Measurements from ENCODE around the gene MIEF1.
"Not testable (repeated sequence)": the region's sequence is repeated elsewhere in the genome, so short reads cannot be mapped to it uniquely, and the experiment has no call there.

Gene MIEF1

GRCh38 chr22:39492186-39492585 lies 9.9 kb upstream of the MIEF1 start:
- Mint-ChIP-seq H3K9me3 (ENCODE audit: low read depth) (no peaks in the 10 kb centered on the region), H3K27me3 (no peaks in the 10 kb centered on the region), H3K4me1 (ENCODE audit: low read depth) (peaks cover 16% of the 10 kb centered on the region), H3K27ac (no peak overlapping the region), H3K36me3 (no peaks in the 10 kb centered on the region), H3K4me3 (no peak overlapping the region)

- Mint-ChIP-seq H3K27ac (no peak overlapping the region), H3K36me3 (no peaks in the 10 kb centered on the region), H3K27me3 (no peaks in the 10 kb centered on the region), H3K4me1 (ENCODE audit: low read depth) (peaks cover 16% of the 10 kb centered on the region), H3K4me3 (no peak overlapping the region), H3K9me3 (ENCODE audit: low read depth) (no peaks in the 10 kb centered on the region)
Observed at GRCh38 chr22:39493759-39494158, 8.3 kb upstream of the MIEF1 start.

GRCh38 chr22:39494471-39495120 lies 7.5 kb upstream of the MIEF1 start:
- no peak overlapping the region for H3K27ac Mint-ChIP-seq
- no peaks in the 10 kb centered on the region for H3K9me3 Mint-ChIP-seq (ENCODE audit: low read depth)
- H3K27me3 Mint-ChIP-seq: no peaks in the 10 kb centered on the region
- no peak overlapping the region for H3K4me3 Mint-ChIP-seq
- peaks cover 14% of the 10 kb centered on the region for H3K4me1 Mint-ChIP-seq (ENCODE audit: low read depth)
- no peaks in the 10 kb centered on the region for H3K36me3 Mint-ChIP-seq

GRCh38 chr22:39496131-39496838 lies 5.8 kb upstream of the MIEF1 start:
- Mint-ChIP-seq H3K36me3 (no peaks in the 10 kb centered on the region), H3K4me1 (ENCODE audit: low read depth) (peaks cover 7% of the 10 kb centered on the region), H3K27me3 (no peaks in the 10 kb centered on the region), H3K9me3 (ENCODE audit: low read depth) (no peaks in the 10 kb centered on the region), H3K27ac (no peak overlapping the region), H3K4me3 (no peak overlapping the region)

GRCh38 chr22:39497429-39497828 lies 4.7 kb upstream of the MIEF1 start:
- Mint-ChIP-seq H3K9me3 (ENCODE audit: low read depth) (no peaks in the 10 kb centered on the region), H3K27me3 (no peaks in the 10 kb centered on the region), H3K4me1 (ENCODE audit: low read depth) (peaks cover 14% of the 10 kb centered on the region), H3K4me3 (no peak overlapping the region), H3K36me3 (peaks cover 2% of the 10 kb centered on the region), H3K27ac (no peak overlapping the region)

GRCh38 chr22:39498368-39498767 lies 3.7 kb upstream of the MIEF1 start:
- peaks cover 2% of the 10 kb centered on the region for H3K36me3 Mint-ChIP-seq
- H3K27ac Mint-ChIP-seq: no peak overlapping the region
- peaks cover 18% of the 10 kb centered on the region for H3K4me1 Mint-ChIP-seq (ENCODE audit: low read depth)
- no peaks in the 10 kb centered on the region for H3K27me3 Mint-ChIP-seq
- no peak overlapping the region for H3K4me3 Mint-ChIP-seq
- no peaks in the 10 kb centered on the region for H3K9me3 Mint-ChIP-seq (ENCODE audit: low read depth)

- H3K4me1 Mint-ChIP-seq (ENCODE audit: low read depth): peaks cover 19% of the 10 kb centered on the region
- H3K9me3 Mint-ChIP-seq (ENCODE audit: low read depth): no peaks in the 10 kb centered on the region
- peaks cover 2% of the 10 kb centered on the region for H3K36me3 Mint-ChIP-seq
- H3K27ac Mint-ChIP-seq: no peak overlapping the region
- H3K27me3 Mint-ChIP-seq: no peaks in the 10 kb centered on the region
- H3K4me3 Mint-ChIP-seq: no peak overlapping the region
Observed at GRCh38 chr22:39498802-39499201, 3.3 kb upstream of the MIEF1 start.

GRCh38 chr22:39500101-39500500 lies 2.0 kb upstream of the MIEF1 start:
- no peaks in the 10 kb centered on the region for H3K27me3 Mint-ChIP-seq
- H3K9me3 Mint-ChIP-seq (ENCODE audit: low read depth): no peaks in the 10 kb centered on the region
- peaks cover 2% of the 10 kb centered on the region for H3K36me3 Mint-ChIP-seq
- peak overlapping the region; percentile 46 for H3K27ac Mint-ChIP-seq
- peaks cover 26% of the 10 kb centered on the region for H3K4me1 Mint-ChIP-seq (ENCODE audit: low read depth)
- H3K4me3 Mint-ChIP-seq: no peak overlapping the region

GRCh38 chr22:39501644-39502108 lies 414 bp upstream of the MIEF1 start:
- Mint-ChIP-seq H3K4me3 (peak overlapping the region; percentile 98), H3K9me3 (ENCODE audit: low read depth) (no peaks in the 10 kb centered on the region), H3K27ac (peak overlapping the region; percentile 99), H3K27me3 (no peaks in the 10 kb centered on the region), H3K36me3 (peaks cover 8% of the 10 kb centered on the region), H3K4me1 (ENCODE audit: low read depth) (peaks cover 37% of the 10 kb centered on the region)

GRCh38 chr22:39502789-39503409 lies 809 bp downstream of the MIEF1 start:
- no peaks in the 10 kb centered on the region for H3K9me3 Mint-ChIP-seq (ENCODE audit: low read depth)
- peaks cover 8% of the 10 kb centered on the region for H3K36me3 Mint-ChIP-seq
- H3K27me3 Mint-ChIP-seq: no peaks in the 10 kb centered on the region
- H3K4me3 Mint-ChIP-seq: peak overlapping the region; percentile 98
- H3K27ac Mint-ChIP-seq: peak overlapping the region; percentile 89
- peaks cover 42% of the 10 kb centered on the region for H3K4me1 Mint-ChIP-seq (ENCODE audit: low read depth)

GRCh38 chr22:39503630-39504029 lies 1.5 kb downstream of the MIEF1 start:
- Mint-ChIP-seq H3K27ac (peak overlapping the region; percentile 89), H3K4me1 (ENCODE audit: low read depth) (peaks cover 48% of the 10 kb centered on the region), H3K9me3 (ENCODE audit: low read depth) (no peaks in the 10 kb centered on the region), H3K27me3 (no peaks in the 10 kb centered on the region), H3K36me3 (peaks cover 8% of the 10 kb centered on the region), H3K4me3 (peak overlapping the region; percentile 98)

- Mint-ChIP-seq H3K36me3 (peaks cover 8% of the 10 kb centered on the region), H3K4me3 (peak overlapping the region; percentile 98), H3K4me1 (ENCODE audit: low read depth) (peaks cover 49% of the 10 kb centered on the region), H3K27ac (peak overlapping the region; percentile 34), H3K9me3 (ENCODE audit: low read depth) (no peaks in the 10 kb centered on the region), H3K27me3 (no peaks in the 10 kb centered on the region)
Observed at GRCh38 chr22:39504071-39504470, 2.0 kb downstream of the MIEF1 start.

GRCh38 chr22:39507021-39507420 lies 4.9 kb downstream of the MIEF1 start:
- H3K4me1 Mint-ChIP-seq (ENCODE audit: low read depth): peaks cover 55% of the 10 kb centered on the region
- not testable (repeated sequence) for H3K27ac Mint-ChIP-seq; H3K27me3 Mint-ChIP-seq; H3K36me3 Mint-ChIP-seq; H3K4me3 Mint-ChIP-seq; H3K9me3 Mint-ChIP-seq (ENCODE audit: low read depth)

- no peaks in the 10 kb centered on the region for H3K27me3 Mint-ChIP-seq
- H3K4me3 Mint-ChIP-seq: peak overlapping the region; percentile 45
- H3K27ac Mint-ChIP-seq: peak overlapping the region; percentile 72
- H3K4me1 Mint-ChIP-seq (ENCODE audit: low read depth): peaks cover 47% of the 10 kb centered on the region
- H3K9me3 Mint-ChIP-seq (ENCODE audit: low read depth): no peaks in the 10 kb centered on the region
- H3K36me3 Mint-ChIP-seq: peaks cover 6% of the 10 kb centered on the region
Observed at GRCh38 chr22:39508393-39508792, 6.3 kb downstream of the MIEF1 start.

GRCh38 chr22:39510529-39511149 lies 8.5 kb downstream of the MIEF1 start:
- Mint-ChIP-seq H3K9me3 (ENCODE audit: low read depth) (no peaks in the 10 kb centered on the region), H3K36me3 (peaks cover 3% of the 10 kb centered on the region), H3K27ac (no peak overlapping the region), H3K27me3 (no peaks in the 10 kb centered on the region), H3K4me1 (ENCODE audit: low read depth) (peaks cover 40% of the 10 kb centered on the region), H3K4me3 (no peak overlapping the region)
